ENCODE measurements around the gene TBP. TPM values are rescaled to one million over a fixed set of nuclear protein-coding genes. Genes with fewer than 3 reads are reported as not detected.

The TBP gene
- polyA plus RNA-seq, 12 donors: 13.1 to 32.9 (median 16.1) TPM; not detected in 1

DNA sequence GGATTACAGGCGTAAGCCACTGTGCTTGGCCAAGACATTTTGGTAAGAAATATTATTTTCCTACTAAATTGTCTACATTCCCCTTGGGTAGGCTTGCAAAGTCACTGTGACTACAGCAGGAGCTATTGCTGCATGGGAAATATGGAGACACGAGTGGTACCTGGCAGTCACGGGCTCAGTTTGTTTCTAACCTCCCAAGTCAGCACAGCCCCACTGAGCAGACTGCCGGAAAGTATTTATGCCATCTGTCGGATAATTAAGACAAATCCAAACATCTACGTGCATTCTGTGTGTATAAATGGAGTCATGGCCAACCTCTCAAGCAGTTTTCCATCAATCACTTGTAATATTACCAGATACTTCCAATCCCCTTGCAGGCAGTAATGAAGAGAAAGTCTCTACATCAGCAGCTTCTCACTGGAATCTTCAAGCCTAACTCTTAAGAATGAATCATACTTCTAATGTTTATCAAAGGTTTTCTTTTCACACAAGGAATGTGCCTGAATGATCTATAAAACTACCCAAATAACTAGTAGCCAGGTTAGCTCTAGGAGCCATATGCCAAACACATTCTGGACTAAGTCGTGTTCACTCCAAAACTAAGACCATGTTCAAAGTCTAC lies 21.2 kb upstream of the TBP start:
- no peak for DNase-seq

DNA sequence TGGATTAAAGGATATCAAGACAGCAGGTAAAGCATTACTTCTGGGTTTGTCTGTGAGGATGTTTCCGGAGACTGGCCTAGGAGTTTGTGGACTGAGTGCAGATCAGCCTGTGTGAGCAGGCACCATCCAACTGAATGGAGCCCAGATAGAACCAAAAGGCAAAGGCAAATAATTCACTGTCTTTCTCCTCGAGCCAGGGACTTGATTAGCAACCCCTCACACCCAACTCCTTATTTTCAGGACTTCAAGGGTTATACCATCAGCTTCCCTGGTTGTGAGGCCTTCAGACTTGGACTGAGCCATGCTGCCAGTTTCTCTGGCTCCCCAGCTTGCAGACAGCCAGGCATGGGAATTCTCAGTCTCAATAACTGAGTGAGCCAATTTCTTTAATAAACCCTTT lies 20.4 kb upstream of the TBP start:
- no peak for DNase-seq

DNA sequence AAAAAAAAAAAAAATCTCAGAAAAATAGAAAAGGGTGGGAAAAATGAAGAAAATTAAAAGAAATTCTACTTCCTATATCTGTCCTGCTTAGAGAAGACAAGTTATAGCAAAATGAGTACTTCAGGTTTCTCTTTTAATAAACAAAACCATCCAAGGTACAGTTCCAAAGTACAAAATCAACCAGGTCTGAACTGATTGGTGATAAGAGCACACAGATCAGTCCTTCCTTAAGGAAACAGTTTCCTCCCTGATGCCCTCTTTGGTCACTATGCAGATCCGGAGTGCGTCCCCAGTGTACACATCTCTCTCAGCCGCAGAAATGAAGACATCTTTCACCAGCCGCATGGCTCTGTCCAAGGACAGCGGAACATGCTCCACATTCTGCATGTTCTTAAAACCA lies 19.2 kb upstream of the TBP start:
- no peak for DNase-seq

DNA sequence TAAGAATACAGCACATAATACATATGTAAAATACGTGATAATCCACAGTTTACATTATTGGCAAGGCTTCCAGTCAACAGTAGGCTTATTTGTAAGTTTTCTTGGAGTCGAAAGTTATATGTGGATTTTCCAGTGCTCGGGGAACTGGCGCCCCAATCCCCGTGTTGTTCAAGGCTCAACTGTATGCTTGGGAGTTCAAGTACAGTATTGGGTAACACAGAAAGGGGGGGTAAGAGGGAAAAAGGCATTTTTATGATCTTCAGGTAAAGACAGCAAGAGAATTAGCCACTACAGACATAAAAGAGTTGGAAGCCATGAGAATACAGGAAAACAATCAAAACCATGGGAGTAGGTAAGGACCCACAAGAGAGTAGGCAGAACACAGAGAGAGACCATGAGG lies 17.5 kb upstream of the TBP start:
- no peak for DNase-seq

DNA sequence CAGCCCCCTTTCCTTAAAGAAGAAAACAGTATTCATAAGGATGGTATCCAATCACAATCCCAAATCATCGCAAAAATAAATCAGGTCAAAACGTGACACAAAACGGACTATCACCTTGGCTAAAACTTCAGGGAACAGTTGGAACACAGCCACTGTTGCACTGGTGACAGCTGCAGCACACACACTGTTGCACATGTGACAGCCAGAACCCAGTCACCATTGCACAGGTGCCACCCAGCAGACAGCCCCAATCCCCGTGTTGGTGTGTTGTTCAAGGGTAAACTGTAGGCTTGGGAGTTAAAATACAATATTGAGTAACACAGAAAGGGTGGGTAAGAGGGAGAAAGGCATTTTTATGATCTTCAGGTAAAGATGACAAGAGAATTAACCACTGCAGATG lies 16.8 kb upstream of the TBP start:
- DNase-seq: no peak

DNA sequence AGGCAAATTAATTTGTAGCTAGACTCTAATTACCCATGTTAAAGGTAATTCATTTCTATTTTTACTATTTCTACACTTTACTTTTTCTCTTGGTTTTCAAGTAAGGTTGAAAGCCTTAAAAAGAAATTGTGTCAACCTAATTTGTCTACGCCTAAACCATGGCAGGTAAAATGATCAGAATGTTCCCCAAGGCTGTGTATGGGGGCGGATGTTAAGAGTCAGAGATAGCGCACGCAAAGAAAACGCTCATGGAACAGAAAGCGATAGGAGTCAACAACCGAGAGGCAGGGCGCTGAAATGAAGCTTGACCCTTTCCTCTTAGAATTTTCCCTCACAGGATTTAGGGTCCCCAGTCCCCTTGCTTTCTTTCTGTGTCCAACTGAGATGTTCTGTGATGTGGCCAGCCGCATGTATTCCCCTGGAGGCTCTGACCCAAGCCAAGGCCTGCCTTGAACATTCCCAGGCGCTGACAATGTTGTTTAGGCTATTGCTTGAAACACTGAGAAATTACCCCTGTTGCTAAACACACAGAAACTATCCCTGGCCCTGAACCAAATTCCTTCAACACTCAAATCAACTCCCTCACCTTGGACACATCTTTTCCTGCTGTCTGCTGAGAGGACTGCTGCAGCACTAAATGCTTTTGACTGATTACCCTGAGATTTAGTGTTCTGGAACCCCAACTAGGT lies 12.0 kb upstream of the TBP start:
- no peak for DNase-seq

DNA sequence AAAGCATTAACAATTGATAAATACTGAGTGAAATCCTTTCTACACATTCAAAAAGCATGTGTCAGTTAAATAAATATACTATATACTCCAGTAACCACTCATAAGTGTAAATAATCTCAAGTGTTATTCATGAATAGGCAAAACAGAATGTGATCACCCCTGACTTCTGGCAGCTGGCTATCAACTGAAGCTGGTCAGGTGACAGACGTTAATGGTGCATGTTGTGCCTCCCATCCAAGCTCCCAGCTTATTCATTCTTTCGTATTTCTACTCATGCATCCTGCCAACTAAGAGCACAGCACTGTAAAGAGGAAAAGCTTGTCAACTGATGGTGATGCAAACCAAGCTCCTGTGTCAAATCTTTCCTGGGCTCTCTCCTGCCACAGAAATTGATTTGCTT lies 8.8 kb upstream of the TBP start:
- no peak for DNase-seq

DNA sequence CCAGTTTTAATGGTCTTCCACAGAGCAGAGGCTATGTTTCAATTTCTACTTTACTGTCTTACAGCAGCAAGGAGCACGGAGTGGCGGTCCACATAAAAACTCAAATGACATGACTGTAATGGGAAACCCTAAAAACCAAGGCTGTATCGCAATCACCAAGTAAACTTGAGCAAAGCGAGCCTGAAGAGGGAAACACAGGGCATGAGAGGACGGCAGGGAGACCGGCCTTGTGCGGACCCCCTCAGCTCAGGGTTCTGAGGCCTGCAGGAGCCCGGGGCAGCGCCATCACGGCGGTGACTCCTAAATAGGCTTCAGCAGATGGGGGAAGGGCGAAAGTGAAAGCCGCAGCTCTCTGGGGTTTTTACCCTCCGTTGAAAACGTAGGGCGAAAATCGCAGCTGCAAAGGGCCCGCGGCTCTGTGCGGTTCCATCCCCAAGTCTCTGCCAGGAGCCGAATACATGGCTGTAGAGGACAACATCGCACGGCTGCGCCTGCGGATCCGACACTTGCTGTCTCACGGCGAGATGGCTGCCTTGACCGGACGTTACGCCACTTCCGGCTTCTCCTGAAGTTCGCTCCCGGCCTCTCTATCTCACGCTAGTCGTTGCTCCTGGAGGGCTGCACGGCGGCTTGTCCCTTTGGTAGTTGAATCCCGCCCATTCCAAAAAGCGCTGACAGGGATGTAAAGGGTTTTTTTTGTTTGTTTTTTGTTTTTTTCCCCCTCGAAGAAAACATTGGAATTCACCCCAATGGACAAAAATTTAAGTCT lies 1.2 kb upstream of the TBP start, which contains the start of gene PSMB1:
Gene PSMB1, minus strand, starts transcription at position 543 of the 769 bp plus-strand sequence. Its CDS starts 65 bp downstream, at position 478.
- peak; percentile 97 for DNase-seq

DNA sequence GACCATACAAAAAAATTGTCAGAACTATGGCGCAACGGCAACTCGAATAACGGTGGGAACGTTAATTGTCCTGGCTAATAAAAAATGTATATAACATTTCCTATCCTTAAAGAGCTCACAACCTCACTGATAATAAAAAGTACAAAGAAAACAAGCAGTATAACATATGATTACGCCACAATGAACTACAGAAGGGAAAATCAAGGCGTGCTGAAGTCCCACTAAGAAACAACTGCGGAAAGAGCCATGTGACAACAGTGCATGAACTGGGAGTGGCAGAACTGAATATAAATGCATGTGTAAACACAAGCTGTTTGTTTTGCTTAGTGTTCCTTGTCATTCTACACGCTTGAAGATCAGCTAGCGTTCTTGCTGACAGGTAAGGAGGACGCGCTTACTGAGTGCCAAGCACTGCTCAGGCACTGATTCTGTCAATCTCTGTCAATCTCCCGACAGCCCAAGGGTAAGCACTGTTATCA lies 596 bp upstream of the TBP start:
- no peak for DNase-seq

DNA sequence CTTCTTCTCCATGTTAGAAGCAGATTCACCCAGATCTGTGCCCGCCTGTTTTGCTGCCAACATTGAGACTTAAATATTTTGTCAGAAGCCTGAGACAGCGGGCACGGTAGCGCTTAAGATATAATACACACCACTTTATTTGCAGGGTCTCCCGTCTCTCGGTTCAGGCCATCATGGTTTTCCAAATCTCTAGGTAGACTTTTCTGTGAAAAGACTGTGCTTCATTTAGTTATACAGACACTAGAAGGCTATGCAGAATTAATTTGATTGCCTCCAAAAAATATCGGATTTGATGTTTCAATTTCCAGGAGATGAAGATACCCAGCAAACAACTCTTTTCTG lies 598 bp downstream of the TBP start:
- no peak for DNase-seq

DNA sequence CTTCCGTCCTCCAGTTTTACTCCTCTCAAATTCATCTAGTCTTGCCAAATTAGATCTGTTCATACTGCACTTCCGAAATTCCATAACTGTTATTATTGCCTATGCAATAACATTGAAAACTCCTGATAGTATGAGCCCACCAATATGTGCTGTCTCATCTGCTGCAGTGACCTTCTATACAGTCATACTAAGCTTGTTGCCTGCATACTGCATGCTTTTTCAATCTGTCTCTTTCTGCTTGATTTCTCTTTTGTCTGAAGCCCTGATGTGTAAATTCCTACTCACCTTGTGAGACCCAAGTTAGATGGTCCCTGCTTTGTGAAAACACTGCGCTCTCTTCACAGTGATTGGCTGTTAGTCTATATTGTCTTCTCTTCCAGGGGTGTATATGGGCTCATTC lies 1.1 kb downstream of the TBP start:
- no peak for DNase-seq

DNA sequence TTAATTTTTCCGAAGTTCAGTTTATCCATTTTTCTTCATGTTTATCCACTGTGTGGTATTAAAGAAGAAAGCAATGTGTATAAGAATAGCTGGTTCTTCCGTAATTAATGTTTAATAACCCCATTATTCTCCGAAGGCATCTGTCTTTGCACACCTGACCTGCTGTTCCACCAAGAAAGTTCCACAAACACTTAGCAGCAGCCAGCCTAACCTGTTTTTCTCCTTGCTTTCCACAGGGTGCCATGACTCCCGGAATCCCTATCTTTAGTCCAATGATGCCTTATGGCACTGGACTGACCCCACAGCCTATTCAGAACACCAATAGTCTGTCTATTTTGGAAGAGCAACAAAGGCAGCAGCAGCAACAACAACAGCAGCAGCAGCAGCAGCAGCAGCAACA lies 7.4 kb downstream of the TBP start:
- no peak for DNase-seq

DNA sequence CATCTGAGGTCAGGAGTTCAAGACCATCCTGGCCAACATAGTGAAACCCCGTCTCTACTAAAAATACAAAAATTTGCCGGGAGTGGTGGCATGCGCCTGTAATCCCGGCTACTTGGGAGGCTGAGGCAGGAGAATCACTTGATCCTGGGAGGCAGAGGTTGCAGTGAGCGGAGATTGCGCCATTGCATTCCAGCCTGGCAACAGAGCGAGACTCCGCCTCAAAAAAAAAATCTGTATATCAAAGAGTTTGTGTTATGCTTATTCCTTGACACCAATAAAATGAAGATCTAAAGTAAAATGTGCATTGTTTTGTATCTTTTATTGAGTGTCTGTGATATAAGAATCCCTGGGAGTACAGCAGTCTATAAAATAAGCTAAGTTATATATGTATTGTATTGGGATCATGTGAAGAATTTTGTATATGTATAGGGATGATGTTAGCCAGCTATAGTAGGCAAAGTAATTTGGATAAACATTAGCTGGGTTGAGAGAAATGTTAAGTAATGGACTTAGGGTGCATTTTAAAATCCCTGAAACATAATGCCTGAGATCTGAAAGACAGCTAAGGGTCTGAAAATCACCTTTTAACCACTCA lies 10.9 kb downstream of the TBP start:
- DNase-seq: no peak

DNA sequence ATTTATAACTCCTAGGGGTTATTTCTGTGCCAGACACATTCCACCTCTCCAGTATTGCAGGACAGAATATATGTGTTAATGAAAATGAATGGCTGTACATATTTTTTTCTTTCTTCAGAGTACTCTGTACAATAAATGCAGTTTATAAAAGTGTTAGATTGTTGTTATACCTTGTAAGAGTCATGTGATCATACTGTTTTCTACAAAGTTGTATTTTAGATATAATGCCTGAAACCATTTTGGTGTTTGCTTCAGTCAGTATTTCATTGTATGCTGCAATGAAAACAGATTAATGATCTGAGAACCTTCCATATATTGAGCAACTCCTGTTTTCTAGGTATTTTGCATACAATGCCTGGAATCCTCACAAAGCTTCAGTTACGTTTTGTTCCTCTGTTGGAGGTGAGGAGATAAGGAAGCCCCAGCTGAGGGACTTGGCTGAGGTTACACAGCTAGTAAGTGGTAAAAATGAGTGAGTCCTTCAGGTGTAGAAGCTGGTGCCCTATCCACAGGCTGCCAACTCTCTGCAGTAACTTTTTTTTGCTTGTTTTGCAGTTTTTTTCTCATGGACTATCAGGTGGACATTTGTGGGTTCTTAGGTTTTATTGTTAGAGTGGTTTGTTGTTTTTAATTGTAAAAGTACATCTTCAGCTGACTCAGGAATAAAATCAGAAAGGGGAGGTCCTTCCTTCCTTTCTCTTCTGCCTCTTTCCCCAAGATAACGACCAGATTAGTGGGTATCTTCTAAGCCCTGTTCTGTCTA lies 18.7 kb downstream of the TBP start:
- no peak for DNase-seq

DNA sequence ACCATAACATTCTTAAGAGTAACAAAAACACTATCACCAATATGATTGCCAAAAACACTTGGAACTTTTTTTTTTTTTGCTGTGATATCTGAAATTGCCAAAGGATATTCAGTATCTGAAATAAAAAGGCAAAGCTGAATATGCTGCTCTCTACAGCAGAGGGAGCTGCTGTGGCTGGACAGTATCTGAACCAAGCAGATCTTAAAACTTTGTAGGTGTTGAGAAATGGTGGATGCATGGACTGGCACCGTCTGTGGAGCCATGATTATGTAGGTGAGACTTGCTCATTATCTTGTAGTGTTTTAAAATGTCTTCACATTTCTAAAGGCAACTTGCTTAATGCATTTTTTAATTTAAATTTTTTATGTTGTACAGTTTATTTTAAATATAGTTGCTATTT lies 21.1 kb downstream of the TBP start:
- no peak for DNase-seq

DNA sequence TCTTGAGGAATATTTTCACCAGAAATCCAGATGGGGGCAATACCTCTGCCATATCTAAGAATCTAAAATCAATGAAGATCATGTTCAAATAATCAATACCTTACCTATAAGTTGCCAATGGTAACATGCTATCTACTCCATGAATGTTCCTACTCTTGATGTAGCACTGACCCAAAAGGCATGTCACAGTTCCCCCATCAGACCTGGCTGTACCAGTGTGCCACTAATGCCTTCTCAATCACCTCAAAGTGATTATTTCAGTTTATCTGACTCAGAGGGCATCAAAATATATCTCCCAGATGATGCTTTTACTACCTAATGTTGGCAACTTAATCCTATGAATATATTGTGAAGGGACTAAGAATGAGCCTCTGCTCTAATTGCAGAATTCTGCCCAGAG lies 24.7 kb downstream of the TBP start:
- DNase-seq: no peak

DNA sequence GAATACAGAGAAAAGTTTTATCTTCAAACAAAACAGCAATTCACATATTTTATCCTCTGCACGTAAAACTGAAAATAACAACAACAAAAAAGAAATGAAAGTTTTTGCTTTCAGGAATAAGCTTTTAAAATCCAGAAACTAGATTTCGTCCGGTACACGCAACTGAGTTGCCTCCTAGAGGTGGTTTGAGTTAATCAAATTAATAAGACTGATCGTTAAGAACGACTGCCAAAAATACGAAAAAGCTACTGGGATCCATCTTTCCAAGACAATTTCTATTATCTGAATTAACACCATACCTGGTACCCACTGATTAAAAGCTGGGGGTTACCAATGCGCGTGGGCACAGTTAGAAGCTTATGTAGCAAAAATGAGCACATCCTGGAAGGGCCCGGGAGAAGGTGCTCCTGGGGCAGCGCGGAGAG lies 29.6 kb downstream of the TBP start:
- no peak for DNase-seq

DNA sequence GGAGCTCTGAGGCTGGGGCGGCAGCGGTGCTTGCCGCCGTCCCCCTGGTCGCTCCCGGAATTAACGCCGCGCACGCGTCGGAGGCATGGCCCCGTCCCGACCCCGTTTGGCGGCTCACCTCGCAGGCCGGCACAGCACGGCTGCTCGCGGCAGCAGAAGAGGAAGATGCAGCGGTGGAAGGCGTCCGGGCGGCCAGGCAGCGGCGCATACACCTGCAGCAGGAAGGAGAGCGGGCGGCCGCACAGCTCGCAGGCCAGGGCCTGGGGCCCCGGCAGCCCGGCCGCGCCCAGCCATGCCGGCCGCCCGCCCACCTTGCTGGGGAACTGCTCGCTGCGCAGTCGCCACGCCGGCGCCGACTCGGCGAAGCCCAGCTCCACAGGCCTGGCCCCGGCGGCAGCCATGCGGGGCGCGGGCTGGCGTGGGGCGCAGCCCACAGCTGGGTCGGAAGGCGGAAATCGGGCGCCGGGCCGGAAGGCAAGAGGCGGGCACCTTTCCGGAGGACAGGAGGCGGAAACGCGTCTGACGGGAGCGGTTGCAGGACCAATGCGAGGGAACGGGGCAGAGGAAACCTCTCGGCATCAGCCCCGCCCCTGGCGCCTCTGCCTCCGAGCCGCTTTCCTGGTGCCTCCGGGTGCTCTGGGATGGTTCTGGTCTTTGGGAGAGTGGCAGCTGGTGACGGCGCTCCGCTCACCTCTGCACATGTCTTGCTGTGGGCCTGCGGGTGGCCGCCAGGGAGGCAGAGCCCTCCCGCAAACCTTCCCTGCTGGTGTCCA lies 30.2 kb downstream of the TBP start, which contains the start of gene PDCD2:
Gene PDCD2, minus strand, starts transcription at position 457 of the 773 bp plus-strand sequence. Its CDS starts 56 bp downstream, at position 401.
- peak; percentile 91 for DNase-seq

DNA sequence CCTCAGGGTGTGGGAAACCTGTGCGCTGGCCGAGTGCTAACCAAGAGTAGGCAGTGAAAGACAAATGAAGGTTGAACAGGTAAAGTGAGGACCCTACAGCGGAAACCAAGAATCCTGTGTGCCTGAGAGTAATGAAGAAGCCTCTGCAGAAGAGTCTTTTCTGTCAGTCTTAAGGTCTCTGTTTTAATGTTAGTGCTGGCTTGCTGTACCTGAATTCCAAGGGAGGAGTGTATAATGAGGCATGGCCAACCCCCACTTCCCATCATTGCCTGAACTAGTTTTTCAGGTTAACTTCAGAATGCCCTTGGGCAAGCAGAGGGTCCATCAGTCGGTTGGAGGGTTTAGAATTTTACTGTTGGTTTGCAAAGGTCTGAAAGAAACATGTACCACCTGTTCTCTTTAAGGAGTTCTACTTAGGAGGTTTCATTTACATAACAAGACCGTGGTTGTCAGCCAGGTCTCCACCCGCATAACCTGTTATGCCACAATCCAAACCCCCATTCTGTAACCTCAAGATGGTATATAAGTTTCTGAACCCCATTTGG lies 30.9 kb downstream of the TBP start:
- DNase-seq: peak; percentile 2

DNA sequence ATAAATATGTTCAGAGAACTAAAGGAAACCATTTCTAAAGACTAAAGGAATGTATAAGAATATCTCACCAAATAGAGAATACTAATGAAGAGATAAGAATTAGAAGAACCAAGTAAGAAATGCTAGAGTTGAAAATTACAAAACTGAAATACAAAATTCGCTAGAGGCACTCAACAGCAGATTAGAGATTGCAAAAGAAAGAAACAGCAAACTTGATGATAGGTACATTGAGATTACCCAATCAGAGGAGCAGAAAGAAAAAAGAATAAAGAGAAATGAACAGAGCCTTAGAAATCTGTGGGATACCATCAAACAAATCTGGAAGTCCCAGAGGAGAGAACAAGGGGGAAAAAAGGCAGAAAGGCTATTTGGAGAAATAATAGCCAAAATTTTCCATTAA lies 36.6 kb downstream of the TBP start:
- DNase-seq: no peak

DNA sequence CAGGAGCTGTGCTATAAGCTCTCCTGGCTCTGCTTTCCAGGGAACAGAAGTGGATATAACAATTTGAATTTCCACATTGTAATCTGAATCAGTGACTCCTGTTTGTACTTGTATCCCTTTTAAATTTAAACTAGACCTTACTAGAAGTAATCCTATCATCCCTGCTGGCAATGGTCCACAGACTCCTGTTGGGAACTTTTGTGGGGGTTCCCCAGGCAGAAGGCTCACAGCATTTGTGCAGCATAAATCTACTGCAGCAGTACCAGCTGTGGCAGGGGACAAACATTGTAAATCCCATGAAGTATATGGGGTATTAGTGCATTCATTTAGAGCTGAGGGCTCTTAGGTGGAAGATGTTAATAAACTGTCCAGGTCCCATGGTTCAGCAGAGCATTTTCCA lies 42.3 kb downstream of the TBP start:
- DNase-seq: no peak
